ENCODE data around the gene LTO1.

DNA sequence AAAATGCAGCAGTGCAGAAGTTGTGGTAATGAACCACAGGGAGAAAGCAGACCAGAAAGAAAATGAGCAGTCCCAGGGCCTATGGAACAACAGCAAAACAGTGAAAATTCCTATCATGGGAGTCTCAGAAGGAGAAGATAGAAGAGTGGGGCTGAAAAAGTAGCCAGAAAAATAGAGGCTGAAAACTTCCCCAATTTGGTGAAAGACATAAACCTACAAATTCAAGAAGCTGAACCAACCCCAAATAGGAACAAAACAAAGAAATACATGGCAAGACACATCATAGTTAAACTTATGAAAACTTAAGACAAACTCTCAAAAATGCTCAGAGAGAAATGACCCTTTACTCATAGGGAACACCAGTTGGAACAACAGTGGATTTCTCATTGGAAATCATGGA is 17.3 kb upstream of the LTO1 start:
- TF ChIP-seq ZNF622 (IDR thresholded peaks at IDR 0.05): no peak
- TF ChIP-seq SRF (IDR thresholded peaks at IDR 0.05; ENCODE audit: low read depth in 2 of 2, low read length in 2 of 2): no peak
- no peak for TF ChIP-seq POLR2A (IDR thresholded peaks at IDR 0.05; ENCODE audit: low read depth, low read length)
- no peak for TF ChIP-seq ZNF24 (IDR thresholded peaks at IDR 0.05)
- no peak for TF ChIP-seq KDM1A (IDR thresholded peaks at IDR 0.05; ENCODE audit: borderline replicate concordance)
- TF ChIP-seq, protein P1, sequence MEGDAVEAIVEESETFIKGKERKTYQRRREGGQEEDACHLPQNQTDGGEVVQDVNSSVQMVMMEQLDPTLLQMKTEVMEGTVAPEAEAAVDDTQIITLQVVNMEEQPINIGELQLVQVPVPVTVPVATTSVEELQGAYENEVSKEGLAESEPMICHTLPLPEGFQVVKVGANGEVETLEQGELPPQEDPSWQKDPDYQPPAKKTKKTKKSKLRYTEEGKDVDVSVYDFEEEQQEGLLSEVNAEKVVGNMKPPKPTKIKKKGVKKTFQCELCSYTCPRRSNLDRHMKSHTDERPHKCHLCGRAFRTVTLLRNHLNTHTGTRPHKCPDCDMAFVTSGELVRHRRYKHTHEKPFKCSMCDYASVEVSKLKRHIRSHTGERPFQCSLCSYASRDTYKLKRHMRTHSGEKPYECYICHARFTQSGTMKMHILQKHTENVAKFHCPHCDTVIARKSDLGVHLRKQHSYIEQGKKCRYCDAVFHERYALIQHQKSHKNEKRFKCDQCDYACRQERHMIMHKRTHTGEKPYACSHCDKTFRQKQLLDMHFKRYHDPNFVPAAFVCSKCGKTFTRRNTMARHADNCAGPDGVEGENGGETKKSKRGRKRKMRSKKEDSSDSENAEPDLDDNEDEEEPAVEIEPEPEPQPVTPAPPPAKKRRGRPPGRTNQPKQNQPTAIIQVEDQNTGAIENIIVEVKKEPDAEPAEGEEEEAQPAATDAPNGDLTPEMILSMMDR (IDR thresholded peaks at IDR 0.05 in 2 of 3, conservative IDR thresholded peaks at IDR 0.05 in 1 of 3; ENCODE audit: control insufficient read depth in 2 of 3, extremely low read depth in 1 of 3, insufficient read depth in 1 of 3, low read depth in 3 of 3, low read length in 3 of 3): no peak
